Retina (tissue), 1 donor: ENCODE measurements around the gene ESCO1.

Experiments used
- DNase-seq: peaks from one replicate; pipeline ENCODE4 v3.0.0-alpha.2; 2016

ESCO1 gene

DNA sequence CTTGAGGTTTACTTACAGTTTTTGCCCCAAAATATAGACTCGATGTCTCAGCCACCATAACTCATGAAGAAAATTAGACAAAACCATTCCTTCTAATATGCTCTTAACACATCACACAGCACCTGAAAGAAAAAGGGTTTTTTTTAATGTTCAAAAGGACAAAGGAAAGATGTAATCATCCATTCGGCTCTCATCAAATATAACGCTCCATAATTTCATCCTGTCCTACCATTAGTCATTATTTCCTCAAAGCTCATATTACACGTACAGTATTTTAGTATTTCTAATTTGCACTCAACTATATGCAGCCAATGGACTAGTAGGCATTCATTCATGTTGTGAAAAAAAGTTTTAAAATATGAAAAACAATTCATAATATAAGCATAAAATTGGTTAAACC, 24.8 kb downstream of the ESCO1 start:
- DNase-seq, result no peak

GRCh38 chr18:21571772-21572171, 28.7 kb downstream of the ESCO1 start:
- DNase-seq, result no peak

DNA sequence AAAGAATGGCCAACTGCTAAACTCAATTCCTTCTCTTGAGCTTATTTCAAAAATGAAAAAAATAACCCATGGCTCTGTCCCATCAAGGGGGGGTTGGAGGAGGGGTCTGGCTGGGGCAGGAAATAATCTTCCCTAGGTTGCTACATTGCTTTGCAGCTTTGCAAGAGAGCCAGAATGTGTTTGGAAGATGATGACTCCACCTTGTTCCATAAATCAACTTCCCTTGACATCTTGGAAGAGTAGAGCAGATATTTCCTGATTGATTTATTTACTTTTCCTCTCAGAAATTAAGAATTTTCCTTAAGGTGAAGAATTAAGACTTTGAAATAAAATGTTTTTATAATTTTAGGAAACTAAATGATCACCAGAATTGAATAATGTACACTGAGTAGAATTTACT, 41.3 kb downstream of the ESCO1 start:
- no peak for DNase-seq

DNA sequence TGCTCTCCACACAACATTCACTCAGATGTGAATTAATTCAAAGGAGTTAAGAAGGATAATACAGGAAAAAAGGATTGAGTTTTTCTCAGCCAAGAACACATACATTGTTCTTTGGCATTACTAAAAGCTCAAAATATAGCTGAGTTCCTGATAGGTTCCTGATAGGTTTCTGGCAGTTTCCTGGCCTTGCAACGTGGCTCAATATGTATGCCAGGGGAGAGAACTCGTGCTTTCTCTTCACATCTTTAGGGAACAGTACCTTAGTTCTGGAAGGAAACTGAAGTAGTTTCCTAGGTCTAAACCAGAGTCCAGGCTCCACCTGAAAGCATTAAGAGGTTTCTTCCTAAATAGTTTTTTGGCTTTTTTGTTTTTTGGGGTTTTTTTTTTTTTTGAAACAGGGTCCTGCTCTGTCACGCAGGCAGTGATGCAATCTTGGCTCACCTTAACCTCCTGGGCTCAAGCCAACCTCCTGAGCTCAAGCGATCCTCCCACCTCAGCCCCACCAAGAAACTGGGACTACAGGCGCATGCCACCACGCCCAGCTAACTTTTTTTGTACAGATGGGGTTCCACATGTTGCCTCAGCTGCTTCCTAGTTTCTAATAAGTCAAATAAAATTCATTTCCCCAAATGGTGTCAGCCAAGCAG, 42.8 kb downstream of the ESCO1 start:
- no peak for DNase-seq

DNA sequence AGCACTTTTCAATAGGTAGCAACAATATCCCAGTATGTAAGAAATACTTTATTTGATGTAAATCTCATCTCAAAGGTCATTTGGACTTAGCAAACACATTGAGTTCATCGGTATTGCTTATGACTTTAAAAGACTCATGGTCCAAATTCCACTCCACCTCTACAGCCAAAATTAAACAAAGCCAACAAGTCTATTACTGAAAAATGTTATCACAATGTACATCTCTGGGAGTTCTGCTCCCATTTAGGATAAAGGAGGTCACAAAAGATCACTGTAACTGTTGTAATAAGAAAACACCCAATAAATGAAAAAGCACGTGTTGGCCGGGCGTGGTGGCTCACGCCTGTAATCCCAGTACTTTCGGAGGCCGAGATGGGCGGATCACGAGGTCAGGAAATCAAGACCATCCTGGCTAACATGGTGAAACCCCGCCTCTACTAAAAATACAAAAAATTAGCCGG, 50.0 kb downstream of the ESCO1 start:
- no peak for DNase-seq

- DNase-seq, result no peak
These were observed 51.9 kb downstream of the ESCO1 start for GRCh38 chr18:21548647-21549046.

DNA sequence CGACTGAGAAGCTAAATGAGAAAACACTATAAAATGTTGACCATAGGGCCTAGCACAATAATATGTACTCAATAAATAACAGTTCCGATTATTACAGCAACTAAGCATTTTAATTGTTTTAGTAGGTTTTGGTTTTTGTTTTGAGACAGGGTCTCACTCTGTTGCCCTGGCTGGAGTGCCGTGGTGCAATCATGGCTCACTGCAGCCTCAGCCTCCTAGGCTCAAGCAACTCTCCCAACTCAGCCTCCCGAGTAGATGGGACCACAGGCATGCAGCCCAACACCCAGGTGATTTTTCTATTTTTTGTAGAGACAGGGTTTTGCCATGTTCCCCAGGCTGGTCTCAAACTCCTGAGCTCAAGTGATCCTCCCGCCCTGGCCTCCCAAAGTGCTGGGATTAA, 54.1 kb downstream of the ESCO1 start:
- DNase-seq, result no peak

DNA sequence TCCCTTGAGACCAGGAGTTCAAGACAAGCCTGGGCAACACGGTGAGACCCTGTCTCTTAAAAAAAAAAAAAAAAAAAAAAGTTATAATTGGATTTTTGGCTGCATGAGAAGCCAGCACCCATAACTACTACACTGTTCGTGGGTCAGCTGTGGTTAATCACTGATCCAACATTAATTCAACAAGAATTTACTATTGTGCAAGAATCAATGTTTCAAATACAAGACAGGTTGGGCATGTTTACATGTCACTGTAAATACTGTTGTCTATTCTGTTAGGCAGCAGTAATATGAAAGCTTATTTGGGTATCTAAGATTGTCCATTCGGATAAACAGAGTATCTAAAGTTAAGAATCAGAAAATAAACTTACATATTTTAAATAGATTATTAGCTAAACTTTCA, 62.3 kb downstream of the ESCO1 start:
- DNase-seq, result no peak

DNA sequence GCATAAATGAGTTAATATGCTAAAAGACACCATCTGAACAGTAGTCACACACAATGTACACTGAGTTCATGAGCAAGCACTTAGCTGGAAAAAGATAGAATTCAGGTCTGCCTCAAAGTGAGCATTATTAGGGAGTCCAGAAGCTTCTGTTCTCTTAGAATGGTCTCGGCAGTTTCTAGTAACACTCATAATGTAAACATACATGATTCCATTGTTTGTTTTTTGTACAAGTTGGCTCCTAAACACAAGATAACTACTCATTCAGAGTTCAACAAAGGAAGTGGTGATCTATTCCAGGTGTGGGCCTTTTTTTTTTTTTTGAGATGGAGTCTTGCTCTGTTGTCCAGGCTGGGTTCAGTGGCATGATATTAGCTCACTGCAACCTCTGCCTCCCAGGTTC, 66.2 kb downstream of the ESCO1 start:
- no peak for DNase-seq

DNA sequence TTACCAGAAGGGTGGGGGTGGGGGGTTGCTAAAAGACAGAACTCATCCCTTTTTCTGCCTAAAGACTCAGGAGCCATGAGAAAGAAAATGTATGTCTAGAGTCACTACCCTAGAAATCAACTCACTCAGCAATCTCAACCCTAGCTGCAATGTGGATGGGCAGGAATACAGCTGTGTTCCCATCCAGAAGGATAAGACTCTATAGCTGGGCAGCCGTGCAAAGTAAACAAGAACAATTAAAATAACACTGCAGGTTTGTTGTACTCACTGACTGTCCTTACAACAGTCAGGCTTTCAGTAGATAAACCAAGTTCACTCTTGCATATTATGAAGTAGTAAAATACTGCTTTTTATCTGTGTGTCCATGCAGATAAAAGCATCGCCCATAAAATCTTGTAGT, 74.0 kb downstream of the ESCO1 start:
- DNase-seq, result no peak

- DNase-seq, result no peak
These were observed 74.6 kb downstream of the ESCO1 start for GRCh38 chr18:21525916-21526315.

- no peak for DNase-seq
These were observed 78.0 kb downstream of the ESCO1 start for GRCh38 chr18:21522530-21522929.

DNA sequence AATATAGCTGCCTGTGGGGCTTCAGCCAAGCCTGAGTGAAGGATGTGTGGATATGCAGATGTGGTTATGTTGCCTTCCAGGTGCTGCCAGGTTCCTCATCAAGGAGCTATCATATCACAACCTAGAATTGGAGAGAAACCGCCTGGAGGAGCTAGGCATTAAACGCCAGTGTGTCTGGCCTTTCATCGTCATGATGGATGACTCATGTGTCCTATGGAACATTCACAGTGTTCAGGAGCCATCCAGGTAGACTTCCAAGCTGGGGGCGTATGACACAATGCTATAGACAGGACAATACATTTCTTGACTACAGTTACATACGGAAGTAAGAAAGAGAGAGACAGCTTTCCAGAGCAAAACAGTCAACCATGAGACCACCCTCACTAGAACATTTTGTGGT, 86.8 kb downstream of the ESCO1 start:
- DNase-seq, result no peak

DNA sequence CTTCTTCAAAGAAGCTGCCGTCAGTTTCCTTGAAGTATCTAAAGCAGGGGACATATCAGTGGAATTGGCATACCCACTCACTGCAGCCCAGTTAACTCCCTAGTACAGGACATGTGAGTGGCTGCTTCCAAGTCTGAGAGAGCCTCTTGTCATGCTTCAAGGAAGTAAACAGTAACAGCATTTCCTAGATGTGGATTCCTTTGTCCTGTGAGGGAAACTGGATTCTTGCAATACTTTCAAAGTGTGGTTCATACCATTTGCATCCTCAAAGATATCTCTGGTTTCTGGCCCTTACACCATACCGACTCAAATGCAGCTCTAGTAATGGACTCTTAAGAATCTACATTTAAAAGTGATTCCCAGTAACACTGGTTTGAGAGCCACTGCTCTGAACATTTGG, 87.2 kb downstream of the ESCO1 start:
- no peak for DNase-seq

GRCh38 chr18:21509062-21509461, 91.4 kb downstream of the ESCO1 start:
- no peak for DNase-seq

- no peak for DNase-seq
These were observed 92.4 kb downstream of the ESCO1 start for GRCh38 chr18:21507913-21508701.

DNA sequence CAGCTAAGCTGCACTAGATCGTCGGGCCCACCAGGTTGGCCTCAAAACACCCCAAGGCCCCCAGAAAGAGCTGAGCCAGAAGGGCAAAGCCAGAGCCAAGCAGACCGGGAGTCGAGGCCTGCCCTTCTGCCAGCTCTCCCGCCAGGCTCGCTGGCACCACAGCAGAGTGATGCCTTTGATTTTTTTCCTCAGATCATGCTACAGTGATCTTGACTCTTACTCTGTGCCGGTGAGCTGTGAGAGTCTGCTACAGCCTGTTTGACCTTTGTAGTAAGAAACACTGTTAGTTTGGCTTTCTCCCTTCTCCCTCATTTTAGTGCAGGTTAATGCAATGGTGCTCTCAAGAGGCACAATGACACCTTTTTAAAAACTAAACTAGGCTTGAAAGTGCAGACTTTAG, 97.8 kb downstream of the ESCO1 start:
- no peak for DNase-seq

DNA sequence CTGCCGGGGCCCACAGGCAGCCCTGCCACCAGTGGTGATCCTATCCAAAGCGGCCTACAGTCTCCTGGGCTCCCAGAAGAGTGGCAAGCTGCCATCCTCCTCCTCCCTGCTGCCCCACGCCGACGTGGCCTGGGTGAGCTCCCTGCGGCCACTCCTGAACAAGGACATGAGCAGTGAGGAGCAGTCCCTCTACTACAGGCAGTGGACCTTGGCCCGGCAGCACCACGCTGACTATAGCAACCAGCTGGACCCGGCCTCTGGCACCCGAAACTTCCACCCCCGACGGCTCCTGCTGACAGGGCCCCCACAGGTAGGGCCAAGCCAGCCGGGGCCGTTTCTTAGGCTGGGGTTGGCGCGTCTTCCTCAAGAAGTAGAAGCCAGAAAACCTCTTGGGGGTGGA, 100.5 kb downstream of the ESCO1 start:
- DNase-seq, result no peak

GRCh38 chr18:21496277-21496835, 104.1 kb downstream of the ESCO1 start:
- peak; percentile 35 for DNase-seq

GRCh38 chr18:21490748-21491147, 109.8 kb downstream of the ESCO1 start:
- no peak for DNase-seq

GRCh38 chr18:21489919-21490495, 110.5 kb downstream of the ESCO1 start:
- no peak for DNase-seq

DNA sequence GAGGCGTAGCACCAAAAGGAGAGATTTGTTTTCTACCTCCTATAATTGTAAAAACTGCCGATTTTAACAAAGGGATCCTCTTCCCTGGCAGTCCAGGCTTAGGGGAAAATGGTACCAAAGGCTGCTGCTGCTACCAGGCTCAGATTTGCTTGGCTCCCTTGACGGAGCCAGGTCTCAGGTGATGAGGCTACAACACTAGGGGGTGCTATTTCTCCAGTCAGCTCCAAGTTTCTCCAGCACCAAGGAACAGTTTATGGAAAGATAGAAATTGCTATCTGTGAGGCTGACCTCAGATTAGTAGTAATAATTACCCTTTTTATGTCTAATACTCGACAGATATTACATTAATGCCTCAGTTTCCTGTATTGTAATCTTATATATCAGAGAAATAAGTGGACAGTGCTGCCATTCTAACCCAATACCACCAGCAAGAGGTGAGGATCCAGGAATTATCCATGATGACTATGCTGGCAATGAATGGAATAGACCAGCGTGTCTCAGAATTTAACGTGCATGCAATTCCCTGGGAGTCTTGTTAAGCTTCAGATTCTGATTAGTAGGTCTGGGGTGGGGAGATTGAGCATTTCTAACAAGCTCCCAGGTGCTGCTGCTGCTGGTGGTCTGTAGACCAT, 111.3 kb downstream of the ESCO1 start:
- peak; percentile 58 for DNase-seq

GRCh38 chr18:21486905-21487437, 113.5 kb downstream of the ESCO1 start:
- DNase-seq, result no peak
